ENCODE results near the gene DNAJC1. TPM values are rescaled to one million over a fixed set of nuclear protein-coding genes. Genes with fewer than 3 reads are reported as not detected.

DNAJC1 gene
- total RNA-seq, 3 donors from 2014 or later: 63.7 to 93.0 (median 92.1) TPM

GRCh38 chr10:21715531-21716195, 287.9 kb downstream of the DNAJC1 start:
- Histone ChIP-seq H3K36me3 (no peaks in the 10 kb centered on the region), H3K9me3 (no peaks in the 10 kb centered on the region), H3K4me1 (no peaks in the 10 kb centered on the region), H3K27me3 (no peaks in the 10 kb centered on the region), H3K27ac (no peak overlapping the region), H3K4me3 (no peak overlapping the region)
- no peak for TF ChIP-seq POLR2A (IDR thresholded peaks at IDR 0.05)
- no peak for TF ChIP-seq POLR2AphosphoS5 (IDR thresholded peaks at IDR 0.05)
- TF ChIP-seq CTCF (IDR thresholded peaks at IDR 0.05): no peak
- no peak for DNase-seq (ENCODE audit: low spot score in 2 of 2)
- intact Hi-C loops (cut with DNase I; ENCODE audit: low total_unique reads): no loop called here

GRCh38 chr10:21712975-21713374, 290.6 kb downstream of the DNAJC1 start:
- no peaks in the 10 kb centered on the region for H3K4me1 ChIP-seq
- DNase-seq (ENCODE audit: low spot score in 2 of 2): no peak
- intact Hi-C loops (cut with DNase I; ENCODE audit: low total_unique reads): no loop called here

GRCh38 chr10:21707498-21707897, 296.0 kb downstream of the DNAJC1 start:
- Histone ChIP-seq H3K4me3 (no peak overlapping the region), H3K9me3 (no peaks in the 10 kb centered on the region), H3K27ac (no peak overlapping the region), H3K36me3 (no peaks in the 10 kb centered on the region), H3K27me3 (no peaks in the 10 kb centered on the region), H3K4me1 (no peaks in the 10 kb centered on the region)
- intact Hi-C loops (cut with DNase I; ENCODE audit: low total_unique reads): no loop called here
- DNase-seq (ENCODE audit: low spot score in 2 of 2): no peak
- no peak for TF ChIP-seq CTCF (IDR thresholded peaks at IDR 0.05)
- TF ChIP-seq POLR2A (IDR thresholded peaks at IDR 0.05): no peak
- TF ChIP-seq POLR2AphosphoS5 (IDR thresholded peaks at IDR 0.05): no peak

More at GRCh38 chr10:21712975-21713374, 290.6 kb downstream of the DNAJC1 start:
- Histone ChIP-seq H3K9me3 (no peaks in the 10 kb centered on the region), H3K36me3 (no peaks in the 10 kb centered on the region), H3K27ac (no peak overlapping the region), H3K4me3 (no peak overlapping the region), H3K27me3 (no peaks in the 10 kb centered on the region)
- no peak for TF ChIP-seq POLR2AphosphoS5 (IDR thresholded peaks at IDR 0.05)
- no peak for TF ChIP-seq POLR2A (IDR thresholded peaks at IDR 0.05)
- no peak for TF ChIP-seq CTCF (IDR thresholded peaks at IDR 0.05)

Other genes starting within 250 kb of the DNAJC1 start
- gene EBLN1, start 214.3 kb upstream of the DNAJC1 start, total RNA-seq: not detected